ENCODE results near the gene HOXC9.

Gene HOXC9

DNA sequence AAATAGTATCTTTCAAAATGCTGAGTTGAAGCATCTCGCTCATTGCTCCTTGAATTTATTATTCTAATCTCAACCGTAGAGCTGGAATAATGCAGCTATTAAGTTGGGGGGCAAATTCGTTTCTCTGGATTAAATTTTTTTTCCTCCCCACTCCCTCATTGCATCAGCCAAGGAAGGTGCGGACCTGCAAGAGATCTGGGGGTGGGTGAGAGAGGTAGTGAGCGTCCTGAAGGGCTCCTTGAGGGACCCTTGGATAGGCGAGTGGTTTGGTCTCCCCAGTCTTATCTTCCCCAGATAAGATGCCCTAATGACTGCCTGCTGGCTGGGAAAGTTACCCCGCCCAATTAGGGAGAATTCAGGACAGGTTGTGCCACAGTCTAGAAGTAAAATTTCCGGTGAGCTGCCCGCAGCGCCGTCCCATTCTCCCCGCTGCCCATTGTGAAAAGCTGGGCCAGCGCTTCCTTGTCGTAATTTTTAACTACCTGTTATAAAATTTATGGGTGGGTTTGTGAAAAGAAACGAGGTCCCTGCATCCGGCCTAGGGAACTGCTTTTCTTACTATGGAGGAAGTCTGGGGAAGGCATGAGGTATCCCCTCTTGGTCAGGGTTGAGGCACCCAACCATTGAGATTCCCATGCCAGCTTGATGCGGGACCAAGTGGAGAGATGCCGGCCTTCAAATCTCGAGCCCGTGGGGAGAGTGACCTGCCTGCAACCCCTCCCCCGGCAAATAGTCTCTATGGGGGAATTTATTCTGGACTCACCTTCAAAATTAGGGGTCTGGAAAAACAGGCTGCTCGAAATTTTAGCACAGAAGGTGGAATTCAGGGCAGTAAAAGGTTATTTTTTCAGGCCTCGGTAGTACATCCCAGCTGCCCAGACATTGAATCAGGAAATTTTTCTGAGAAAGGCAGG lies 15.3 kb downstream of the HOXC9 start:
- no peak overlapping the region for H2AFZ ChIP-seq (ENCODE audit: low read length)
- H3K27me3 ChIP-seq (ENCODE audit: insufficient read depth, low read length, poor library complexity, severe bottlenecking), result no peaks in the 10 kb centered on the region
- H3K4me1 ChIP-seq (ENCODE audit: insufficient read depth, low read length, poor library complexity, severe bottlenecking), result peaks cover 66% of the 10 kb centered on the region
- peak overlapping the region; percentile 99 for H3K9ac ChIP-seq (ENCODE audit: low read depth, low read length, poor library complexity, severe bottlenecking)
- no peaks in the 10 kb centered on the region for H3K9me2 ChIP-seq (replicated peaks; ENCODE audit: low read depth, low read length)
- peak overlapping the region; percentile 68 for H3K4me2 ChIP-seq (ENCODE audit: low read depth, low read length, poor library complexity, severe bottlenecking)
- peaks cover 30% of the 10 kb centered on the region for H3K79me2 ChIP-seq (ENCODE audit: insufficient read depth, low read length)
- TF ChIP-seq, protein P1, sequence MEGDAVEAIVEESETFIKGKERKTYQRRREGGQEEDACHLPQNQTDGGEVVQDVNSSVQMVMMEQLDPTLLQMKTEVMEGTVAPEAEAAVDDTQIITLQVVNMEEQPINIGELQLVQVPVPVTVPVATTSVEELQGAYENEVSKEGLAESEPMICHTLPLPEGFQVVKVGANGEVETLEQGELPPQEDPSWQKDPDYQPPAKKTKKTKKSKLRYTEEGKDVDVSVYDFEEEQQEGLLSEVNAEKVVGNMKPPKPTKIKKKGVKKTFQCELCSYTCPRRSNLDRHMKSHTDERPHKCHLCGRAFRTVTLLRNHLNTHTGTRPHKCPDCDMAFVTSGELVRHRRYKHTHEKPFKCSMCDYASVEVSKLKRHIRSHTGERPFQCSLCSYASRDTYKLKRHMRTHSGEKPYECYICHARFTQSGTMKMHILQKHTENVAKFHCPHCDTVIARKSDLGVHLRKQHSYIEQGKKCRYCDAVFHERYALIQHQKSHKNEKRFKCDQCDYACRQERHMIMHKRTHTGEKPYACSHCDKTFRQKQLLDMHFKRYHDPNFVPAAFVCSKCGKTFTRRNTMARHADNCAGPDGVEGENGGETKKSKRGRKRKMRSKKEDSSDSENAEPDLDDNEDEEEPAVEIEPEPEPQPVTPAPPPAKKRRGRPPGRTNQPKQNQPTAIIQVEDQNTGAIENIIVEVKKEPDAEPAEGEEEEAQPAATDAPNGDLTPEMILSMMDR (conservative IDR thresholded peaks at IDR 0.05; ENCODE audit: low read length), result no peak
- no peak for TF ChIP-seq EZH2phosphoT487 (IDR thresholded peaks at IDR 0.05; ENCODE audit: borderline replicate concordance)
- H4K20me1 ChIP-seq (ENCODE audit: insufficient read depth, low read length, poor library complexity, severe bottlenecking), result peaks cover 10% of the 10 kb centered on the region
- H3K36me3 ChIP-seq (ENCODE audit: insufficient read depth, low read length), result no peaks in the 10 kb centered on the region
- H3K4me3 ChIP-seq (ENCODE audit: low read length, poor library complexity, severe bottlenecking), result peak overlapping the region; percentile 95
- peaks cover 10% of the 10 kb centered on the region for H3F3A ChIP-seq (ENCODE audit: low read depth)
- H3K9me3 ChIP-seq (ENCODE audit: insufficient read depth, low read depth, low read length), result no peaks in the 10 kb centered on the region

- H3K79me2 ChIP-seq (ENCODE audit: insufficient read depth, low read length), result peaks cover 38% of the 10 kb centered on the region
- peak overlapping the region; percentile 99 for H3K9ac ChIP-seq (ENCODE audit: low read depth, low read length, poor library complexity, severe bottlenecking)
- no peaks in the 10 kb centered on the region for H3K9me2 ChIP-seq (replicated peaks; ENCODE audit: low read depth, low read length)
- H3K4me1 ChIP-seq (ENCODE audit: insufficient read depth, low read length, poor library complexity, severe bottlenecking), result peaks cover 64% of the 10 kb centered on the region
- no peaks in the 10 kb centered on the region for H3K9me3 ChIP-seq (ENCODE audit: insufficient read depth, low read depth, low read length)
- H3K4me3 ChIP-seq (ENCODE audit: low read length, poor library complexity, severe bottlenecking), result peak overlapping the region; percentile 95
- peak overlapping the region; percentile 68 for H3K4me2 ChIP-seq (ENCODE audit: low read depth, low read length, poor library complexity, severe bottlenecking)
- H2AFZ ChIP-seq (ENCODE audit: low read length), result 0 out of 2 replicates have a peak overlapping the region, but pooled peaks have one; percentile 27
- no peaks in the 10 kb centered on the region for H3K36me3 ChIP-seq (ENCODE audit: insufficient read depth, low read length)
- H3K27me3 ChIP-seq (ENCODE audit: insufficient read depth, low read length, poor library complexity, severe bottlenecking), result no peaks in the 10 kb centered on the region
- H3F3A ChIP-seq (ENCODE audit: low read depth), result peaks cover 10% of the 10 kb centered on the region
- TF ChIP-seq, protein P1 (conservative IDR thresholded peaks at IDR 0.05; ENCODE audit: low read length), result no peak
- TF ChIP-seq EZH2phosphoT487 (IDR thresholded peaks at IDR 0.05; ENCODE audit: borderline replicate concordance), result no peak
- H4K20me1 ChIP-seq (ENCODE audit: insufficient read depth, low read length, poor library complexity, severe bottlenecking), result peaks cover 18% of the 10 kb centered on the region
Measured at GRCh38 chr12:54016051-54016450, 16.1 kb downstream of the HOXC9 start.

DNA sequence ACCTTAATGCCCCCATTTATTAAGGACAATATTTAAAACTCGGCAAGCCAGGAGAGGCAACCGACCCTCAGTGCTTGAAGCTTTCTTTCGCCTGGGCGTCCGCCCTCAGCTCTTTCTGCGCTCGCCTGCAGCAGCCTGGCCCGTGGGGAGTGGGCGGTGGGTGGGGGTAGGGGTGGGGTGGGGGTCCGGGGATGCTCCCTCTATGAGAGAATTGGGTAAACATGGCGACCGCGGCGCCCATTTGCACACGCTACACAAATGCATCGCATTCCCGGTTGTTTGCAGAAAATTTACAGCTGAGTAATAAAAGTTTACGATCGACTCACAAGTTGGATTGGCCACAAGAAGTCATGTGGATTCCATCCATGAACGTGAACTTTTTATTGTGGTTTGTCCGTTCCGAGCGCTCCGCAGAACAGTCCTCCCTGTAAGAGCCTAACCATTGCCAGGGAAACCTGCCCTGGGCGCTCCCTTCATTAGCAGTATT lies 16.6 kb downstream of the HOXC9 start:
- TF ChIP-seq, protein P1 (conservative IDR thresholded peaks at IDR 0.05; ENCODE audit: low read length), result no peak
- Histone ChIP-seq H2AFZ (ENCODE audit: low read length) (0 out of 2 replicates have a peak overlapping the region, but pooled peaks have one; percentile 27), H3K79me2 (ENCODE audit: insufficient read depth, low read length) (peaks cover 42% of the 10 kb centered on the region), H3K27me3 (ENCODE audit: insufficient read depth, low read length, poor library complexity, severe bottlenecking) (no peaks in the 10 kb centered on the region), H4K20me1 (ENCODE audit: insufficient read depth, low read length, poor library complexity, severe bottlenecking) (peaks cover 22% of the 10 kb centered on the region), H3K36me3 (ENCODE audit: insufficient read depth, low read length) (no peaks in the 10 kb centered on the region), H3F3A (ENCODE audit: low read depth) (peaks cover 10% of the 10 kb centered on the region), H3K4me2 (ENCODE audit: low read depth, low read length, poor library complexity, severe bottlenecking) (peak overlapping the region; percentile 68), H3K9me3 (ENCODE audit: insufficient read depth, low read depth, low read length) (no peaks in the 10 kb centered on the region), H3K4me3 (ENCODE audit: low read length, poor library complexity, severe bottlenecking) (peak overlapping the region; percentile 95), H3K4me1 (ENCODE audit: insufficient read depth, low read length, poor library complexity, severe bottlenecking) (peaks cover 64% of the 10 kb centered on the region), H3K9ac (ENCODE audit: low read depth, low read length, poor library complexity, severe bottlenecking) (peak overlapping the region; percentile 99), H3K9me2 (replicated peaks; ENCODE audit: low read depth, low read length) (no peaks in the 10 kb centered on the region)

Measured in Loucy (cell line).